ENCODE results near the gene NPDC1. TPM values are rescaled to one million over a fixed set of nuclear protein-coding genes. Genes with fewer than 3 reads are reported as not detected.
"Not testable (repeated sequence)": the region's sequence is repeated elsewhere in the genome, so short reads cannot be mapped to it uniquely, and the experiment has no call there.

Gene NPDC1
- total RNA-seq, 1 donor from 2014 or later, result 15.3 TPM

GRCh38 chr9:137039611-137040366 lies 6.2 kb downstream of the NPDC1 start:
- DNase-seq, result no peak

- no peak for DNase-seq
These were observed 7.1 kb downstream of the NPDC1 start for GRCh38 chr9:137038916-137039315.

GRCh38 chr9:137037483-137037882 lies 8.5 kb downstream of the NPDC1 start:
- DNase-seq, result no peak

DNA sequence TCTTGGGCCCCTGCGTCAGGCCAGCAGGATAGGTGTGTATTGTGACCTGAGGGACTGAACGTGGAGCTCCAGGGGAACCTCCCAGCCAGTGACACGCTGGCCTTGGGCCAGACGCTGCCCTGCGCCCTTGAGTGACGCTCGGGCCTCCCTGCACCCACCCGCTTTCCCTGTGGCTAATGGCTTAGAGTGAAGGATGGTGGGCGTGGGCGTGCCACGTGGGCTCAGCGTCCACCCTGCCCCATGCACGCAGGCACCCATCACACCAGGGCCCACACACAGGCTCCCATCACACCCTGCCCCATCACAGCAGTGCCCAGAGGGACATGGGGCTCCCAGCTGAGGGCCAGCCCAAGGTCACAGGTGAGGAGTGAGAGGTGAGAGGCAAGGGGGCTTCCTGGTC lies 8.9 kb downstream of the NPDC1 start:
- DNase-seq, result no peak

DNA sequence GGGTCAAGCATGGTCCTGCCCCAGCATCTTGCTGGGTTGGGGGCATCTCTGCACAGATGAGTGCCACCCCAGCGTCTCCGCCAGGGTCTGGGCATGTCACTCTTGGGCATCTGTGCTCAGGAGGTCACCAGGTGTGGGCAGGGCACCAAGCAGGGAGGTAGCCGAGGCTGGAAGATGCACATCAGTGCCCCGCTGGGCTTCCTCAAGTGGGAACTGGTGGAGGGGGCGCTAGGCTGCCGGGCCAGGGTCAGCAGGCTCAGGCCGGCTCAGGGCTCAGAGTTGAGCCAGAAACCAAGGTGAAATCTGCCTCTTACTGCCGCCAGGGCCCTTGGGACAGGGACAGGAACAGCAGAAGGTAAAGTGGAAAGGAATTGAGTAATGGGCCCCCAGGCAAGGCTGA lies 10.0 kb downstream of the NPDC1 start:
- no peak for DNase-seq

DNA sequence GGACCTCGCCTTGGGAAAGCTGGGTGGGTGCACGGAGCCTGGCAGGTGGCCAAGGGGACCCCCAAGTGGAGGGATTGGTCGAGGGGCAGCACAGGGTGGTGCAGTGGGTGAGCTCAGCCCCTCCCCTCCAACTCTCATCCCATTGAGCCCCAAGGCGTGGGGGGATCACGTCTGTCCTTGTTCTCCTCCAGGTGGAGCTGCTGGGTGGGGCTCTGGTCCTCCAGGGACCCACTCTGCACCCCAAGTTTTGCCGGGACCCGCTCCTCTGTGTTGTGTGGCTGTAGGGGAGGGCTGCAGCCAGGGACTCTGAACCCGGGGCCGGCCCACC lies 10.5 kb downstream of the NPDC1 start:
- DNase-seq, result no peak

DNA sequence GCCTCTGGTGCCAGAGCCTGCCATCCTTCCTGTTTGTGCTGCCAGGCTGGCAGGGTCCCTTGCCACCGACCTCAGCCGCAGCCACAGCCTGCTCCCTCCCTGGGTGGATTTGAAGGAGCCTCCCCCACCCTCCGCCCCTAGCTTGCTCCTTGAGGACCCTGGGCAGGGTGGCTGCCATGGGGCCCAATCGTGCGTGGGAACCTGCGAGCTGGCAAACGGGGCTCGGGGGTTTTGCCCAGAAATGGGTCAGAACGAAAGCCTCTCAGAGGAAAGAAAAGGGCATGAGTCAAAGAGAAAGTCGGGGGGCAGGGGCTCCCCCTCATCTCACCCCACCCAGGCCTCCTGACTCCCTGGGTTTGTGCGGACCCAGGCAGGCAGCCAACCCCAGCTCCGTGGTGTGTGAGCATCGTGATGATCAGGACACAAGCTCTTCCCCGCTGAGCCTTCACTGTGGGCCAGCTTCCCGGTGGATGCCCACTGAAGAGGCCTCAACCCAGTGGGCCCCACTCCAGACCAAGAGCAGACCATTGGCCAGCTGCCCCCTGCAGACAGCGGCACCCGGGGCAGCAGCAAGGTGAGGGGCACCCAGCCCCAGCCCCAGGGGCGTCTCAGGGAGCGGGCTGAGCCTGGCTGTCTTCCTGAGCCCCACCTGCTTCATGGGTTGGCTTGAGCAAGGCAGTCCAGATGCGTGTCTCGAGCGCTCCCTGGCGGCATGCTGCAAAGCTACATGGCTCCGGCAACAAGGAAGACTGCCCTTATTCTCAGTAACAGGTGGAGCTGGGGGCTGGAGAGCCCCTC lies 11.1 kb downstream of the NPDC1 start:
- DNase-seq, result peak; percentile 80

DNA sequence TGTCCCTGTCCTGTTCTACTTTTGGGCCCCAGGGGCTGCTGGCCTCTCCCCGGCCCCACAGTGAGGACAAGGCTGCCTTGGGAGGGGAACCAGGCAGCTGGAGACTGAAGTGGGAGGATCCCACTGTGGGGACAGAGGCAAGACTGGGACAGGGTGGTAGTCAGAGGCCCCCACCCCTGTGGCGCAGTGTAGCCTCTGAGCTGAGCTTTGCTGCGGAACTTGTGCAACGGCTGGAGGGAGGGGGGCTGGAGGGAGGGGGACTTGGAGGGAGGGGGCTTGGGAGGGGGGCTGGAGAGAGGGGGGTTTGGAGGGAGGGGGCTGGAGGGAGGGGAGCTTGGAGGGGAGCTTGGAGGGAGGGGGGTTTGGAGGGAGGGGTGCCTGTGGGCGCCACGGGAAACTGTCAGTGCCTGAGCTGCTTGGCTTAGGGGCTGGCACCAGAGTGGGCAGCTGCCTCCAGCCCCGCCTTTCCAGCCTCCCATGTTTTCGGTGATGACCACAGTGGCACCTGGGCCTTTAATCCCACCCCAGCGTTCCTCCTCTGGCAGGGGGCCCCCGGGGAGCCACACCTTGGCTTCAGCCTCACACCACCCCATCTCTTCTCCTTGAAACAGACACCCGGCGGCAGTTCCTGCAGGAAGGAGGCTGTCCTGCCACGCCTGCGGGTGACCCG lies 11.8 kb downstream of the NPDC1 start:
- DNase-seq, result no peak

DNA sequence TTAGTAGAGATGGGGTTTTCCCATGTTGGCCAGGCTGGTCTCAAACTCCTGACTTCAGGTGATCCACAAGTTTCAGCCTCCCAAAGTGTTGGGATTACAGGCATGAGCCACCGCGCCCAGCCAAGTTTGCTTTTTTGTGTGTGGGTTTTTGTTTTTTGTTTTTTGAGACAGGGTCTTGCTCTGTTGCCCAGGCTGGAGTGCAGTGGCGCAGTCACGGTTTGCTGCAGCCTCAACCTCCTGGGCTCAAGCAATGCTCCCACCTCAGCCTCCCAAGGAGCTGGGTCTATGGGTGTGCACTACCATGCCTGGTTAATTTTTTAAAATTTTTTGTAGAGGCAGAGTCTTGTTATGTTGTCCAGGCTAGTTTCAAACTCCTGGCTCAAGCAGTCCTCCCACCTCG lies 12.5 kb downstream of the NPDC1 start:
- DNase-seq, result not testable (repeated sequence)

GRCh38 chr9:137032858-137033257 lies 13.1 kb downstream of the NPDC1 start:
- DNase-seq, result no peak

- no peak for DNase-seq
These were observed 13.9 kb downstream of the NPDC1 start, which contains the start of gene FUT7 for GRCh38 chr9:137031904-137032640. TSS of gene FUT7 (minus strand) at chr9:137032088. CDS start at chr9:137031991, 97 bp downstream.

- DNase-seq, result no peak
These were observed 15.1 kb downstream of the NPDC1 start for GRCh38 chr9:137030538-137031527.

- DNase-seq, result no peak
These were observed 16.0 kb downstream of the NPDC1 start for GRCh38 chr9:137030006-137030405.

DNA sequence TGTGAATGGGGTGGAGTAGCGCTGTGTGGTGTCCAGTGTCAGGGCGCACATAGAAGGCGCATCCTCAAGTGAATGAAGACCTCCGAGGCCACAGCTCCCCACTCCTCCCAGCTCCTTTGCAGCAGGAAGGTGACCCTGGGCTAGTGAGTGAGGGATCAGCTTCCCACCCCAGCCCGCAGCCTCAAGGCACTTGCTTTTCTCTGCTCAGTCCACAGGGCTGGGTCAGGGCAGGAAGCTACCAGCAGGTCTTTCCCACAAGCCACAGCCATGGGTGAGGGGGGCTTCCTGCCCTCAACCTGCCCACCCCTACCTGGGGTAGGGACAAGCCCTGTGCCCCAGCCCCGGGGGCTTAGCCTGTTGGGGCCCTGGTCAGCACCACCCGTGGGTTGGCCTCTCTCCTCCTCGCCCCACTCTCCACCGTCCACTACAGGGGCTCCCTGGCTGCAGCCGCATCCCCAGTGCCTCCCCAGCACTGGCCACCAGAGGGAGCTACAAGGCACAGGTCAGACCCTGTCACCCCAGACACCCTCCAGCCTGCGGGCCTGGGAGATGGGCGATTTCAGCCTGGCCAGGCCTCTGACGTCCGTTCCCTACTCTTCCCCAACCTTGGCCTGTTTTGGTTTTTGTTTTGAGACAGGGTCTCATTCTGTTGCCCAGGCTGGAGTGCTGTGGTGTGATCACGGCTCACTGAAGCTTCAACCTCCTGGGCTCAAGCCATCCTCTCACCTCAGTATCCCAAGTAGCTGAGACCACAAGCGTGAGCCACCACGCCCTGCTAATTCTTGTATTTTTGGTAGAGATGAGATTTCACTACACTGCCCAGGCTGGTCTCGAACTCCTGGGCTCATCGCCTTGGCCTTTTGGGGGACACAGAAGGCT lies 16.7 kb downstream of the NPDC1 start:
- peak; percentile 46 for DNase-seq

- peak; percentile 59 for DNase-seq
These were observed 17.5 kb downstream of the NPDC1 start for GRCh38 chr9:137028263-137029057.

GRCh38 chr9:137027369-137028262 lies 18.4 kb downstream of the NPDC1 start, which contains the start of gene ABCA2:
TSS of gene ABCA2 (minus strand) at chr9:137028237. CDS start at chr9:137028140, 97 bp downstream.
- DNase-seq, result no peak

- no peak for DNase-seq
These were observed 19.1 kb downstream of the NPDC1 start for GRCh38 chr9:137026828-137027227.

DNA sequence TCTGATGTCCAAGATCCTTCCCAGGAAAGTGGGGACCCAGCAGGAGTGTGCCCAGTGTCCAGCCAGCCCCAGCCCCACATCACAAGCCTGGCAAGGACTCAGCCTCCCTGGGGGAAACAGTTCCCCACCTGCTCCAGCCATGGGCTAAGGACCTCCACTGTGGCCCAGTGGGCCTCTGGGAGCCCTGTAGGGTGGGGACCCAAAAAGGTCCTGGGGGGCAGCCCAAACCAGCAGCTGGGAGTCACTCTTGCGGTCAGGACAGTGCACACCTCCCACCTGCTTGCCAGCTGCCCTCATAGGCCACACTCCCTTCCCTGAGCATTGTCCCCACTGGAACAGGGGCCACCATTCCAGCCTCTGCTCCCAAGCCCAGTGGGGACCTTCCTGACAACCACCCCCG lies 19.6 kb downstream of the NPDC1 start:
- DNase-seq, result no peak

All from occipital lobe (tissue), 2 donors.